Gastroesophageal sphincter (tissue), 4 donors: ENCODE data around the gene L3MBTL2. TPM values are rescaled to one million over a fixed set of nuclear protein-coding genes. Genes with fewer than 3 reads are reported as not detected.

ENCODE experiments used
- ATAC-seq: fragments of 150-250 bp; one replicate; pipeline ENCODE4 v1.9.1; 2016; ENCODE audit warnings: mild to moderate bottlenecking, moderate library complexity
- H3K27ac ChIP-seq, 4 donors: fragments of 200-600 bp; sonication (generic) in 3 of 4; 1 replicate in 3 of 4; 2 replicates in 1 of 4; pipeline ENCODE4 v1.5.1; 2016 to 2019
- H3K27me3 ChIP-seq: fragments of 200-600 bp; sonication (generic); one replicate; pipeline ENCODE4 v1.5.1; 2019
- H3K36me3 ChIP-seq, 2 donors: fragments of 200-600 bp; sonication (generic); one replicate each; pipeline ENCODE4 v1.5.1; 2019; ENCODE audit warnings: control low read depth in 1 of 2
- H3K4me1 ChIP-seq, 3 donors: fragments of 200-600 bp; sonication (generic); 1 replicate in 2 of 3; 2 replicates in 1 of 3; pipeline ENCODE4 v1.5.1; 2016 to 2019; ENCODE audit warnings: control low read depth in 2 of 3
- H3K4me3 ChIP-seq, 2 donors: fragments of 200-600 bp; sonication (generic); one replicate each; pipeline ENCODE4 v1.5.1; 2019; ENCODE audit warnings: mild to moderate bottlenecking in 1 of 2, moderate library complexity in 1 of 2
- H3K9me3 ChIP-seq, 3 donors: fragments of 200-600 bp; sonication (generic); one replicate each; pipeline ENCODE4 v1.5.1; 2017 to 2019; ENCODE audit warnings: control low read depth in 2 of 3
- EP300 ChIP-seq: sonication (generic); formaldehyde crosslinking; IDR thresholded peaks from one replicate; pipeline ENCODE4 v1.6.1; 2017; ENCODE audit warnings: antibody characterized with exemption, mild to moderate bottlenecking
- POLR2A ChIP-seq, 2 donors: fragments of 450-650 bp; IDR thresholded peaks; one replicate each; pipeline ENCODE4 v1.6.1; 2017; ENCODE audit warnings: antibody characterized with exemption in 2 of 2, mild to moderate bottlenecking in 2 of 2, moderate library complexity in 1 of 2
- POLR2AphosphoS5 ChIP-seq: sonication (generic); formaldehyde crosslinking; IDR thresholded peaks from one replicate; pipeline ENCODE4 v1.6.1; 2017; ENCODE audit warnings: antibody characterized with exemption
- WGBS, 2 donors: methylation state at CpG; one replicate each; pipeline ENCODE4 v1.1.5; 2018; ENCODE audit warnings: low coverage in 1 of 2; 5-methylcytosine and 5-hydroxymethylcytosine counted together
- total RNA-seq, 4 donors: library from RNA; depleted of rRNA; stranded (reverse); fragments of >200 nt; gene quantifications; one replicate each; pipeline ENCODE4 v1.1.0, GENCODE V29; 2016
- TF ChIP-seq, protein P1 (sequence below), 4 experiments: fragments of 200-600 bp in 2 of 4; fragments of 450-650 bp in 2 of 4; sonication (generic) in 1 of 4; IDR thresholded peaks; one replicate each; pipeline ENCODE4 v1.5.1; 2017 to 2019; ENCODE audit warnings: antibody characterized with exemption in 4 of 4, mild to moderate bottlenecking in 2 of 4, moderate library complexity in 2 of 4

Gene L3MBTL2
- total RNA-seq, 4 donors from 2014 or later, result 11.9 to 27.5 (median 21.6) TPM

DNA sequence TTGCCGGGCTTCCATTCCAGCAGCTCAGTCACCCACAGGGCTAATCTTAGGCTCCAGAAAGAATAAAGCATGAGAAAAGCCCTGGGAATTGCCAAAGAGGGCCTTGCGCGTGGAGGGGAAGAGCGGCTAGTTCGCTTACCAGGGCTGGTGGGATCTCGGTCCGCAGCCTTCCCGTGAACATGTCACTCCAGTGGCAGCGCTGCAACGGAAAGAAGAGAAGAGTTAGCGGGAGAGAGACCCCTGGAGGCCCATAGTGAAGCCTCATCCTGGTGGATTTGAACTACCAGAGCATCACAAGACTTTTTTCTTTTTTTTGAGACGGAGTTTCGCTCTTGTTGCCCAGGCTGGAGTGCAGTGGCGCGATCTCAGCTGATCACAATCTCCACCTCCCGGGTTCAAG, 62.8 kb downstream of the L3MBTL2 start:
- Histone ChIP-seq H3K36me3 (peaks cover 0 to 97% of the 10 kb centered on the region in 2 donors), H3K9me3 (no peaks in the 10 kb centered on the region), H3K4me1 (no peaks in the 10 kb centered on the region), H3K27ac (no peak overlapping the region), H3K27me3 (no peaks in the 10 kb centered on the region), H3K4me3 (no peak overlapping the region)
- TF ChIP-seq POLR2A (IDR thresholded peaks at IDR 0.05) (no peak), EP300 (no peak)
- TF ChIP-seq, protein P1, sequence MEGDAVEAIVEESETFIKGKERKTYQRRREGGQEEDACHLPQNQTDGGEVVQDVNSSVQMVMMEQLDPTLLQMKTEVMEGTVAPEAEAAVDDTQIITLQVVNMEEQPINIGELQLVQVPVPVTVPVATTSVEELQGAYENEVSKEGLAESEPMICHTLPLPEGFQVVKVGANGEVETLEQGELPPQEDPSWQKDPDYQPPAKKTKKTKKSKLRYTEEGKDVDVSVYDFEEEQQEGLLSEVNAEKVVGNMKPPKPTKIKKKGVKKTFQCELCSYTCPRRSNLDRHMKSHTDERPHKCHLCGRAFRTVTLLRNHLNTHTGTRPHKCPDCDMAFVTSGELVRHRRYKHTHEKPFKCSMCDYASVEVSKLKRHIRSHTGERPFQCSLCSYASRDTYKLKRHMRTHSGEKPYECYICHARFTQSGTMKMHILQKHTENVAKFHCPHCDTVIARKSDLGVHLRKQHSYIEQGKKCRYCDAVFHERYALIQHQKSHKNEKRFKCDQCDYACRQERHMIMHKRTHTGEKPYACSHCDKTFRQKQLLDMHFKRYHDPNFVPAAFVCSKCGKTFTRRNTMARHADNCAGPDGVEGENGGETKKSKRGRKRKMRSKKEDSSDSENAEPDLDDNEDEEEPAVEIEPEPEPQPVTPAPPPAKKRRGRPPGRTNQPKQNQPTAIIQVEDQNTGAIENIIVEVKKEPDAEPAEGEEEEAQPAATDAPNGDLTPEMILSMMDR (IDR thresholded peaks at IDR 0.05), result no peak
- no peak for ATAC-seq
- 97% methylated on average over 14 of the region's 16 CpGs; no CpG with 5 or more reads in 1 of the 2 donors for WGBS, 2 donors

DNA sequence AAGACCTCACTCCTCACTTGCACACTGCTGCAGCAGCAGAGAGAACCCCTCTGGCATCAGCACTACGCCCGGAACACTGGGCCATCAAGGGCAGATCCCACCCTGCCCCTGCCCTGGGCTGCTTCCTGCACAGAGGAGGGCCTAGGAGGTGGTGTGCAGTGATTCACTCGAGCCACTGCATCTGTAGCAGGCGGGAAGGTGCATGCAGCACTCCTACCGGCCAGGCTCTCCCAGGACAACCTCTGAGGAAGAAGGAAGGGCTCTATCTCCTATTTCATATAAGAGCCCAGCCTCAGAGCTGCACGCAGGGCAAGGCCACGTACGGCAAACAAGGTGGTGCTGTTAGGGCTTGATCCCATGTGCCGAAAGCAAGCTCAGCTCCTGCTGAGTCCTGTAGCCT, 66.7 kb downstream of the L3MBTL2 start:
- peaks cover 0 to 100% of the 10 kb centered on the region in 2 donors for H3K36me3 ChIP-seq

DNA sequence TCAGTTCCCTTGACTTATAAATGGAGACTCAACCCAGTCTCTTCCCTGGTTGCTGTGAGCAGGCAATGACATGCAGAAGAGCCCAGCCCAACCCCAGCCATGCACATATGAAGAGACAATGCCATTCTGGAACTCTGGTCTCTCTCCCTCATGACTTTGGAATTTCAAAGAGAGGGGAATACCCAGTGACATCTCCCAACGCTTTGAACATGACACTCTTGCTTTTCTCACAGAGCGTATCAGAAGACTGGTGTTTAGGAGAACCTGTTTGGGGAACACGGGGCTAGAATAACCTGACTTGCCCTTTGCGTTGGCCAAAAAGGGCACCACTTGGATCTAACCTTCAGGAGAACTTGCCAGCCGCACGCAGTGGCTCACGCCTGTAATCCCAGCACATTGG, 68.0 kb downstream of the L3MBTL2 start:
- Histone ChIP-seq H3K27me3 (no peaks in the 10 kb centered on the region), H3K9me3 (no peaks in the 10 kb centered on the region), H3K27ac (no peak overlapping the region), H3K4me3 (no peak overlapping the region), H3K4me1 (no peaks in the 10 kb centered on the region), H3K36me3 (peaks cover 0 to 98% of the 10 kb centered on the region in 2 donors)
- no peak for ATAC-seq
- TF ChIP-seq, protein P1 (IDR thresholded peaks at IDR 0.05), result no peak
- no peak for TF ChIP-seq POLR2AphosphoS5
- no peak for TF ChIP-seq EP300
- no peak for TF ChIP-seq POLR2A (IDR thresholded peaks at IDR 0.05)
- 92% methylated on average over 2 of the region's 7 CpGs; no CpG with 5 or more reads in 1 of the 2 donors for WGBS, 2 donors

More for the DNA sequence above, 66.7 kb downstream of the L3MBTL2 start:
- no peak for TF ChIP-seq POLR2A (IDR thresholded peaks at IDR 0.05)
- TF ChIP-seq EP300, result no peak
- no peak for TF ChIP-seq POLR2AphosphoS5
- TF ChIP-seq, protein P1 (IDR thresholded peaks at IDR 0.05), result no peak
- Histone ChIP-seq H3K4me3 (no peak overlapping the region), H3K27ac (no peak overlapping the region), H3K9me3 (no peaks in the 10 kb centered on the region), H3K4me1 (no peaks in the 10 kb centered on the region), H3K27me3 (no peaks in the 10 kb centered on the region)
- 93% methylated on average over 5 of the region's 9 CpGs; no CpG with 5 or more reads in 1 of the 2 donors for WGBS, 2 donors
- ATAC-seq, result no peak

DNA sequence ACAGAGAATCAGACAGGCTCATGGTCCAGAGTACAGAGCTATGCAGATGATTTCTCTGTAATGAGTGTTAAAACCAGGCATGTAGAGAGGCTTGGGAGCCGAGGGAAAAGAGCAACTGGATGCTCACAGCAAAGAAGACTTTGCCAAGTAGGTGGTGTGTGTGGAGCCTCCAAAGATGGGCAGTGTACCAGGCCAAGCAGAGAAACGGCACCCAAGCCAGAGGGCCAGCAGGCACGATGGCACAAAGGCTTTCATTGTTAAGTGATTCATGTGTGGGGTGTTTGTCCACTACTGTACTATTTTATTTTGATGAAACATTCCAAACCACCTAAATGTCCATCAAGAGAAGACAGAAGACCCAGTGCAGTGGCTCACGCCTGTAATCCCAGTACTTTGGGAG, 69.7 kb downstream of the L3MBTL2 start:
- Histone ChIP-seq H3K27ac (no peak overlapping the region), H3K4me3 (no peak overlapping the region), H3K9me3 (no peaks in the 10 kb centered on the region), H3K4me1 (no peaks in the 10 kb centered on the region), H3K36me3 (peaks cover 0 to 98% of the 10 kb centered on the region in 2 donors), H3K27me3 (no peaks in the 10 kb centered on the region)
- ATAC-seq, result no peak
- WGBS, 2 donors, result 75 to 83% methylated on average over 3 to 4 of the region's 4 CpGs
- no peak for TF ChIP-seq POLR2AphosphoS5
- TF ChIP-seq, protein P1 (IDR thresholded peaks at IDR 0.05), result no peak
- TF ChIP-seq POLR2A (IDR thresholded peaks at IDR 0.05), result no peak
- TF ChIP-seq EP300, result no peak

DNA sequence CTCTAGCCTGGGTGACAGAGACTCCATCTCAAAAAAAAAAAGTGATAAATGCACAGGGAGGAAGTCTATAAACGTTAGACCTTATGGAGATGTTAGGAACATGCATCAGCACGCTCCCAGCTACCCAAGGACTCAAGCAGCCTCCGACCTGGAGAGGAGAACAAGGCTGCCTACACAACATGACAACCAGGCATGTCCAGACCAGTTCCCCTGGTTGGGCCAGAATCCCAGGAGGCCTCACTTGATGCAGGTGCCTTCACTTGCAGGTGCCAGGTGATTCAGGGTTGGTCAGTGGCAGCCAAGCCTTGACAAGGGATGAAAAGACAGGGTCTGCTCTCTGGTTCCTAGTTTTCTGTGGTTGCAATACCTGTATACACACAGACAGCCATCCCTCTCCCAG, 75.0 kb downstream of the L3MBTL2 start:
- H3K27me3 ChIP-seq, result no peaks in the 10 kb centered on the region
- no peak overlapping the region for H3K4me3 ChIP-seq
- no peaks in the 10 kb centered on the region for H3K9me3 ChIP-seq
- ATAC-seq, result no peak
- peaks cover 0 to 95% of the 10 kb centered on the region in 2 donors for H3K36me3 ChIP-seq
- H3K4me1 ChIP-seq, result peaks cover 0 to 8% (median 4%) of the 10 kb centered on the region in 3 donors
- TF ChIP-seq, protein P1 (IDR thresholded peaks at IDR 0.05), result no peak
- TF ChIP-seq EP300 (no peak), POLR2A (IDR thresholded peaks at IDR 0.05) (no peak), POLR2AphosphoS5 (no peak)
- H3K27ac ChIP-seq, result no peak overlapping the region
- 69 to 89% methylated on average over 2 of the region's 3 CpGs for WGBS, 2 donors
